Measurements from ENCODE around the gene MTUS2. TPM values are rescaled to one million over a fixed set of nuclear protein-coding genes. Genes with fewer than 3 reads are reported as not detected.

The MTUS2 gene
- polyA plus RNA-seq, 2 of the 4 experiments (the other 2 are of a cell fraction): not detected

DNA sequence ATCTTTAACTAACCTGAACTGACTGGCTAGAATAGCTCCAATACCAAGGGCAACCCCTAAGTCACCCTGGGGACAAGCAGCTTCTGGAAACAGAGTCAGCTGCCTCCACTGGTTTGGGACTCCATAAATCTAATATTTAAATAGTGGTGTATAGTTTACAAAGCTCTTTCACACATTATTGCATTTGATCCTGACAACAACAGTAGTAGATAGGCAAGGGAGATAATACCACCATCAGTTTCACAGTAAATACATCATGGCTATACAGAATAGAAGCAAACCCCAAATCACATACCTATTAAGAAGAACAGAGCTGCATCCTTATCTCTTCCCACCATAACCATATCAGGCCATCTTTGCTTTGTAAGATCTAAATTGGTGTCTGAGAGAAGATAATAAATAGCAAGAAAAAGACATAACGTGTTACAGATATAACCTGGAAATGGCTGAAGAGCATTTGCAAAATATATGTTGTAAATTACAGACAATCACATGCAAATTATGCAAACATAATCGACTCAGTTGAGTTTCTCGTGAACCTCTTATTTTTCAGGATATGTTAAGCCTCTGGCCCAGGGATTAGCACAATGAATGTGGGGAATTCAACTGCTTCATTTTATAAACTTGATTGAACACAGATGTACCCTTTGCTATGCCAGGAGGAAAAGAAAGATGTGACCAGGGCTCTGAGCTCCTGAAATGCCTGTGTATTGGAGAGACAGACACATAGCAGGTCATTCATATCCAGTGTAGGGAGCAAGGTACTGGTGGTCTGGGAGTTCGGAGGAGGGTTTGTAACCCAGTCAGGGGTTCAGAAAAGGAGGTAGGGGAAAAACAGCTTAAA, 632.9 kb downstream of the MTUS2 start:
- no peak for DNase-seq (ENCODE audit: low read depth in 1 of 2, low spot score in 1 of 2)
- WGBS (ENCODE audit: missing lambda C conversion rate): 16% methylated on average over 4 of the region's 4 CpGs
- ChIA-PET POLR2A (no interaction called here), CTCF (interaction anchor here (0.6 kb wide), 2 partner anchors 19 to 633 kb away, joined by 3 read pairs; no protein-coding TSS in a partner anchor)
- no peak overlapping the region for H3K4me2 ChIP-seq
- no peaks in the 10 kb centered on the region for H3K9me3 ChIP-seq
- H3K4me3 ChIP-seq: no peak overlapping the region
- FAIRE-seq: no peak
- H3K4me1 ChIP-seq: no peaks in the 10 kb centered on the region
- no peak for ATAC-seq
- TF ChIP-seq RNF2 (IDR thresholded peaks at IDR 0.05; ENCODE audit: borderline replicate concordance, low read depth): no peak
- no peak for TF ChIP-seq HOXB5 (CRISPR knock-in tag; IDR thresholded peaks at IDR 0.05)
- no peak for TF ChIP-seq FOXS1 (CRISPR knock-in tag; IDR thresholded peaks at IDR 0.05)
- no peak for TF ChIP-seq JUN (IDR thresholded peaks at IDR 0.05)
- no peak for TF ChIP-seq JUNB (IDR thresholded peaks at IDR 0.05)
- TF ChIP-seq KDM5A (IDR thresholded peaks at IDR 0.05): no peak
- no peak for TF ChIP-seq CBX2 (IDR thresholded peaks at IDR 0.05; ENCODE audit: borderline replicate concordance, low read depth)
- TF ChIP-seq, protein P1, sequence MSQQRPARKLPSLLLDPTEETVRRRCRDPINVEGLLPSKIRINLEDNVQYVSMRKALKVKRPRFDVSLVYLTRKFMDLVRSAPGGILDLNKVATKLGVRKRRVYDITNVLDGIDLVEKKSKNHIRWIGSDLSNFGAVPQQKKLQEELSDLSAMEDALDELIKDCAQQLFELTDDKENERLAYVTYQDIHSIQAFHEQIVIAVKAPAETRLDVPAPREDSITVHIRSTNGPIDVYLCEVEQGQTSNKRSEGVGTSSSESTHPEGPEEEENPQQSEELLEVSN (IDR thresholded peaks at IDR 0.05; ENCODE audit: borderline replicate concordance, low read depth): no peak
- TF ChIP-seq, protein P2, sequence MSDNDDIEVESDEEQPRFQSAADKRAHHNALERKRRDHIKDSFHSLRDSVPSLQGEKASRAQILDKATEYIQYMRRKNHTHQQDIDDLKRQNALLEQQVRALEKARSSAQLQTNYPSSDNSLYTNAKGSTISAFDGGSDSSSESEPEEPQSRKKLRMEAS (IDR thresholded peaks at IDR 0.05): no peak
- no peak for TF ChIP-seq NFE2L2 (conservative IDR thresholded peaks at IDR 0.05; ENCODE audit: low read length)
- H3K27ac ChIP-seq: no peak overlapping the region

GRCh38 chr13:29453617-29454011, 633.5 kb downstream of the MTUS2 start:
- 35% methylated on average over 1 of the region's 1 CpG for WGBS (ENCODE audit: missing lambda C conversion rate)
- Histone ChIP-seq H3K4me1 (no peaks in the 10 kb centered on the region), H3K9me3 (no peaks in the 10 kb centered on the region), H3K27ac (no peak overlapping the region), H3K4me3 (no peak overlapping the region), H3K4me2 (no peak overlapping the region)
- FAIRE-seq (no peak), DNase-seq (ENCODE audit: low read depth in 1 of 2, low spot score in 1 of 2) (no peak), ATAC-seq (no peak)
- CTCF ChIA-PET: no interaction called here
- POLR2A ChIA-PET: no interaction called here
- no peak for TF ChIP-seq ZNF302 (CRISPR knock-in tag; IDR thresholded peaks at IDR 0.05)
- TF ChIP-seq, protein P3, sequence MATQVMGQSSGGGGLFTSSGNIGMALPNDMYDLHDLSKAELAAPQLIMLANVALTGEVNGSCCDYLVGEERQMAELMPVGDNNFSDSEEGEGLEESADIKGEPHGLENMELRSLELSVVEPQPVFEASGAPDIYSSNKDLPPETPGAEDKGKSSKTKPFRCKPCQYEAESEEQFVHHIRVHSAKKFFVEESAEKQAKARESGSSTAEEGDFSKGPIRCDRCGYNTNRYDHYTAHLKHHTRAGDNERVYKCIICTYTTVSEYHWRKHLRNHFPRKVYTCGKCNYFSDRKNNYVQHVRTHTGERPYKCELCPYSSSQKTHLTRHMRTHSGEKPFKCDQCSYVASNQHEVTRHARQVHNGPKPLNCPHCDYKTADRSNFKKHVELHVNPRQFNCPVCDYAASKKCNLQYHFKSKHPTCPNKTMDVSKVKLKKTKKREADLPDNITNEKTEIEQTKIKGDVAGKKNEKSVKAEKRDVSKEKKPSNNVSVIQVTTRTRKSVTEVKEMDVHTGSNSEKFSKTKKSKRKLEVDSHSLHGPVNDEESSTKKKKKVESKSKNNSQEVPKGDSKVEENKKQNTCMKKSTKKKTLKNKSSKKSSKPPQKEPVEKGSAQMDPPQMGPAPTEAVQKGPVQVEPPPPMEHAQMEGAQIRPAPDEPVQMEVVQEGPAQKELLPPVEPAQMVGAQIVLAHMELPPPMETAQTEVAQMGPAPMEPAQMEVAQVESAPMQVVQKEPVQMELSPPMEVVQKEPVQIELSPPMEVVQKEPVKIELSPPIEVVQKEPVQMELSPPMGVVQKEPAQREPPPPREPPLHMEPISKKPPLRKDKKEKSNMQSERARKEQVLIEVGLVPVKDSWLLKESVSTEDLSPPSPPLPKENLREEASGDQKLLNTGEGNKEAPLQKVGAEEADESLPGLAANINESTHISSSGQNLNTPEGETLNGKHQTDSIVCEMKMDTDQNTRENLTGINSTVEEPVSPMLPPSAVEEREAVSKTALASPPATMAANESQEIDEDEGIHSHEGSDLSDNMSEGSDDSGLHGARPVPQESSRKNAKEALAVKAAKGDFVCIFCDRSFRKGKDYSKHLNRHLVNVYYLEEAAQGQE (IDR thresholded peaks at IDR 0.05): no peak
- TF ChIP-seq RAD21 (conservative IDR thresholded peaks at IDR 0.05 in 1 of 2, IDR thresholded peaks at IDR 0.05 in 1 of 2): no peak
- TF ChIP-seq SREBF2 (IDR thresholded peaks at IDR 0.05): no peak
- TF ChIP-seq KDM5A (IDR thresholded peaks at IDR 0.05): no peak
- no peak for TF ChIP-seq POLR2A (IDR thresholded peaks at IDR 0.05; ENCODE audit: low read length)
- no peak for TF ChIP-seq RARB (CRISPR knock-in tag; IDR thresholded peaks at IDR 0.05)
- no peak for TF ChIP-seq SMC3 (IDR thresholded peaks at IDR 0.05)
- TF ChIP-seq, protein P4, sequence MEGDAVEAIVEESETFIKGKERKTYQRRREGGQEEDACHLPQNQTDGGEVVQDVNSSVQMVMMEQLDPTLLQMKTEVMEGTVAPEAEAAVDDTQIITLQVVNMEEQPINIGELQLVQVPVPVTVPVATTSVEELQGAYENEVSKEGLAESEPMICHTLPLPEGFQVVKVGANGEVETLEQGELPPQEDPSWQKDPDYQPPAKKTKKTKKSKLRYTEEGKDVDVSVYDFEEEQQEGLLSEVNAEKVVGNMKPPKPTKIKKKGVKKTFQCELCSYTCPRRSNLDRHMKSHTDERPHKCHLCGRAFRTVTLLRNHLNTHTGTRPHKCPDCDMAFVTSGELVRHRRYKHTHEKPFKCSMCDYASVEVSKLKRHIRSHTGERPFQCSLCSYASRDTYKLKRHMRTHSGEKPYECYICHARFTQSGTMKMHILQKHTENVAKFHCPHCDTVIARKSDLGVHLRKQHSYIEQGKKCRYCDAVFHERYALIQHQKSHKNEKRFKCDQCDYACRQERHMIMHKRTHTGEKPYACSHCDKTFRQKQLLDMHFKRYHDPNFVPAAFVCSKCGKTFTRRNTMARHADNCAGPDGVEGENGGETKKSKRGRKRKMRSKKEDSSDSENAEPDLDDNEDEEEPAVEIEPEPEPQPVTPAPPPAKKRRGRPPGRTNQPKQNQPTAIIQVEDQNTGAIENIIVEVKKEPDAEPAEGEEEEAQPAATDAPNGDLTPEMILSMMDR (IDR thresholded peaks at IDR 0.05): no peak
